IPS DF 4.7 (cell line): ENCODE results near the gene UBA7.
"Not testable (repeated sequence)": the region's sequence is repeated elsewhere in the genome, so short reads cannot be mapped to it uniquely, and the experiment has no call there.

ENCODE experiments used
- DNase-seq: peaks from one replicate; pipeline ENCODE4 v3.0.0-alpha.2; 2013; ENCODE audit warnings: low spot score; ENCODE audit errors: extremely low read depth

Gene UBA7, protein sequence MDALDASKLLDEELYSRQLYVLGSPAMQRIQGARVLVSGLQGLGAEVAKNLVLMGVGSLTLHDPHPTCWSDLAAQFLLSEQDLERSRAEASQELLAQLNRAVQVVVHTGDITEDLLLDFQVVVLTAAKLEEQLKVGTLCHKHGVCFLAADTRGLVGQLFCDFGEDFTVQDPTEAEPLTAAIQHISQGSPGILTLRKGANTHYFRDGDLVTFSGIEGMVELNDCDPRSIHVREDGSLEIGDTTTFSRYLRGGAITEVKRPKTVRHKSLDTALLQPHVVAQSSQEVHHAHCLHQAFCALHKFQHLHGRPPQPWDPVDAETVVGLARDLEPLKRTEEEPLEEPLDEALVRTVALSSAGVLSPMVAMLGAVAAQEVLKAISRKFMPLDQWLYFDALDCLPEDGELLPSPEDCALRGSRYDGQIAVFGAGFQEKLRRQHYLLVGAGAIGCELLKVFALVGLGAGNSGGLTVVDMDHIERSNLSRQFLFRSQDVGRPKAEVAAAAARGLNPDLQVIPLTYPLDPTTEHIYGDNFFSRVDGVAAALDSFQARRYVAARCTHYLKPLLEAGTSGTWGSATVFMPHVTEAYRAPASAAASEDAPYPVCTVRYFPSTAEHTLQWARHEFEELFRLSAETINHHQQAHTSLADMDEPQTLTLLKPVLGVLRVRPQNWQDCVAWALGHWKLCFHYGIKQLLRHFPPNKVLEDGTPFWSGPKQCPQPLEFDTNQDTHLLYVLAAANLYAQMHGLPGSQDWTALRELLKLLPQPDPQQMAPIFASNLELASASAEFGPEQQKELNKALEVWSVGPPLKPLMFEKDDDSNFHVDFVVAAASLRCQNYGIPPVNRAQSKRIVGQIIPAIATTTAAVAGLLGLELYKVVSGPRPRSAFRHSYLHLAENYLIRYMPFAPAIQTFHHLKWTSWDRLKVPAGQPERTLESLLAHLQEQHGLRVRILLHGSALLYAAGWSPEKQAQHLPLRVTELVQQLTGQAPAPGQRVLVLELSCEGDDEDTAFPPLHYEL

DNA sequence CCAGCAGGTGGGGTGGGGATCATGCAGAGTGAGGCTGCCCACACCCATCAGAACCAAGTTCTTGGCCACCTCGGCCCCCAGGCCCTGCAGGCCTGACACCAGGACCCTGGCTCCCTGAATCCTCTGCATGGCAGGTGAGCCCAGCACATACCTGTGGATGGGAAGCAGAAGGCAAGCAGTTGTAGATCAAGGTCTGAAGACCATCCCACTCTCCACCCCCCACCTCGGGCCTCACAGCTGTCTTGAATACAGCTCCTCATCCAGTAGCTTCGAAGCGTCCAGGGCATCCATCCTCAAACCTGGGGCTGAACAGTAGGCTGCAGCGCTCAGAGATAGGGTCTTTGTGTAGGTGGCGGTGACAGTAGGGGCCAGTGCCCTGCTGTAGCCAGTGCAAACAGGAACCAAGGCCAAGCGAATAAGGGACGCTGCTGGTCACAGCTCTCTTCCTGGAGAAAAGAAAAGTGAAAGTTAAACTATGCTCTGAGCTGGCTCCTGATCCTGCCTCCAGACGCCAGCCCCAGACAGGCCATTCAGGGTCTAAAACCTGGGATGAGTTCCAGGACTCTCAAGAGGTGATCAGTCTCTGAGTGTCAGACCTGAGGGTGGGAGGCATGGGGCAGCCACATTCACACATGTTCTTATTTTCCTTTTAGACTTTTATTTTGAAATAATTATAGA lies at the start of gene UBA7:
TSS of gene UBA7 (minus strand) at position 457 of the 678 bp plus-strand sequence. CDS start at position 291, 166 bp downstream.
- no peak for DNase-seq

DNA sequence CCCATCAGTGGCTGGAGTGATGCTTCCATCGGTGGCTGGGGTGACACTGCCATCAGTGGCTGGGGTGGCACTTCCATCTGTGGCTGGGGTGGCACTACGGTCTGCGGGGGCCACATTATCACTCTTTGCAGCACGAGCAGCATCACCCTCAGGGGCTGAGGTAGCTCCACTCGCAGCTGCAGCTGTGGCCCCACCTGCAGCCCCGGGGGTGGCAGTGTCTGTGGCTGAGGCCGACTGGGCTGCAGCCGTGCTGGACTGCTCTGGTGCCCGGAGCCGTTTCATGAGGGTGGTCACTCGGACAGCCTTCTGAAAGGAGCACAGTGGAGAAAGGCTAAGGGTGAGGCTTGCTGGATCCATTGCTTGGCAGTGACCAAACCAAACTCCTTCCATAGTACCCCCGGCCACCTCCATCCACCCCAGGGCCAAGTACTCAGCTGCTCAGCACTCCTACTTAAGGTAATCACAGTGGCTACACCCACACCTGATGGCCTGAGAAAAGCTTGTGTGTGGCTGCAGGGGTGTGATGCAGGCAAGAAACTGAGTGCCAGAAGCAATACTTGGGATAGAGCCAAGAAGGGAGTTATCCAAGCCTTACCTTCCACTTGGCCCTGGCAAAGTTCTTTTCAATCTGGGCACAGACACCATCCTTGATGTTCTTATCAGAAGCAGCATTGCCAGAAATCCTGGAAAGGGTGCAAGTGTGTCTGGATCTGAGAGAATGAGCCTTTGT lies 46.0 kb upstream of the UBA7 start:
- no peak for DNase-seq

DNA sequence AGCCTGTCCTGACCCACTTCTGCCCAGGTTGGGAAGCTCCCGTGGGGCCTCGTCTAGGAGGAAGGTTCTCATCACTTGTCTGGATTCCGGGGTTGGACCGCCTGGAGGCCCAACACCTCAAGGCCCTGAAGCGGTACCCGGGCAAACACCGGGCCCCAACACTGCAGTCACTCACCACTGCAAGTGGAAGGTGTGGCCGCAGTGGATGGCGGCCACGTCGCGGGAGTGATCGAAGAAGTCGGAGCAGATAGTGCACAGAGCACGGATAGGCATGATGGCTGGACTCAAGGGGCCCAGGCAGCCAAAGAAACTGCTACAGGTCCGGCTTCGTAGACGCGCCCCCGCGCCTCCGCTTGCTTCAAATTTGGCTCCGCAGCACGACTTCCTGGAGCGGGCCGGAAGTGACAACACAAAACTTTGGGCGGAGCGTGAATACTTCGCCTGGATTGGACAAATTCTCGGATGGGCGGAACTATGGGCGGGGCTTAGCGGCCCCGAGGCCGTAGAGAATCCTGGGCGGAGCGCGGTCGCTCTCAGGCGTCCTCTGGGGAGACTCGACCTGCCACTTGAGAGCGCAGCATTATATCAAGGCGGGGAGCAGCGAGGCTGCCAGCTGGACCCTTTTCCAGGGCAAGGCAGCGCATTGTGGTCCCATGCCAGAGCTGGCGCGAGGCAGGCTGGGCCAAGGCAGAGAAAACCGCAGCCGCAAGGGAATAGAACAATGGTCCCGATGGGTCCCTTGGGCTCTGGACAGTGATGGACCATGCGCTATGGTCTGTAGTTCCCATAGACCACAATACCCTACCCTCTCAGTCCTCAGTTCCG lies 42.6 kb upstream of the UBA7 start, which contains the start of gene TRAIP:
TSS of gene TRAIP (minus strand) at position 384 of the 825 bp plus-strand sequence. CDS start at position 273, 111 bp downstream.
- no peak for DNase-seq

DNA sequence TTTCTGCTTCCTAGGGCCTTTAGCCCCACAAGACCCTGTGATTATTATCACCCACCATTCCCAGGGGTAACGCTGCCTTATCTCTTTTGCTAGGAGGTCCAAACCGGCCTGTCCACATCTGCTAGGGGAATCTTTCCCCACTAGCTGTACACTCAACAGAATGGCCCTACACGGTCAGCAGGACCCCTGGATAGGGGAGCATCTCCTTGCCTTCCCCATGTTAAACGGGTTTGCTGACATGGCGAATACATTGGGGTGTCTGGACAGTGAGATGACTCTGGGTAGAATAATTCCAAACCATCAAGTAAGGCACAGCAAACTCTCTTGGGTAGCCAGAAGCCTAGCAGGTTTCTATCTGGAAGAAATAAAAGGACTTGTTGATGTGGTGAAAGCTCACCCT lies 41.9 kb upstream of the UBA7 start:
- no peak for DNase-seq

DNA sequence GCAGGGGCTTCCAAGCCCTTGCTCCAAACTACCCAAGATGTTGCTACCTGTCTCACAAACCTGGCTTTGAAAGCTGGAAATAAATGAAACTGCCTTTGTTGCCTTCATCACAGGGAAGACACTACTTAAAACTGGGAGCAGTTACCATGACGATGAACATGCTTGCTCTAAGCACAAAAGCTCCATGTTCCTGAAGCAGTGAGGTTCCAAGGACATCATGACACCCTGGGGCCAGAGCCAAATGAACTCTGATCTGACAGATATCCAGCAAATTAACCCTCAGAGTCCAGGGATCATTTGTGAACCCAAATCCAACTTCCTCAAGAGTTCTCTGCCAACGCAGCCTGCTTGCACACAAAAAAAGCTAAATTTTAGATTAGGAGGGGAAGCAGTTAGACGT lies 31.9 kb upstream of the UBA7 start:
- no peak for DNase-seq

DNA sequence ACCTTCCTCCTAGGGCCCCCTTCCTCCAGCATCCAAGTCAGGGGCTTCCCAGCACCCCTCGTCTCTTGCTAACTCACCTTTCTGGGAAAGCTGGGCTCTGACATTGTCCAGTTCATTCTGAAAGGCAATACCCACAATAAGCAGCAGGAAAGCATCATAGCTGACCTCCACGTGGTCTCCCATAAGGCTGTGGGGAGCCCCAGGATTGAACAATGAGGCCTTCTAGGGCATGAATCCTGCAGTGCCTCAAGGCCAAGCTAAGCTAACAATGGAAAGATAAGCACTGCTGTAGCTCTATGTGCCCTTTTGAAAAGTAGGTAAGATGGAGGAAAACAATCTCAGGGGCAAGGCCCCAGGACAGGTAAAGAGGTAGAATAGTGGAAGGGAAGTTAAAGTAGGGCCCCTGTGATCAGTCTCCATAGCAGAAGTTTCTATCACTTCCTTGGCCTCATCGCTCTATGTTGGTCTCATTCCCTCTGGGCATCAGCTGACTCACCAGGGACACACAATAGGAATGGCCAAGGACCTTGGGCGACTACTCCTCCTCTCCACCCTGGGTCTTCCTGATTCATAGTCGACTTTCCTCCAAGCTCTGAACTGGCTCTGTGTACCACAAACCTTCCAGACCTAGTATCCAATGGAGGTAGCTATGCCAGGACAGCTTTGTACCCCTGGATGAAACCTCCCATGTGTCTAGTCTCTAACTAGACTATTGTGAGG lies 30.9 kb upstream of the UBA7 start:
- DNase-seq: no peak

DNA sequence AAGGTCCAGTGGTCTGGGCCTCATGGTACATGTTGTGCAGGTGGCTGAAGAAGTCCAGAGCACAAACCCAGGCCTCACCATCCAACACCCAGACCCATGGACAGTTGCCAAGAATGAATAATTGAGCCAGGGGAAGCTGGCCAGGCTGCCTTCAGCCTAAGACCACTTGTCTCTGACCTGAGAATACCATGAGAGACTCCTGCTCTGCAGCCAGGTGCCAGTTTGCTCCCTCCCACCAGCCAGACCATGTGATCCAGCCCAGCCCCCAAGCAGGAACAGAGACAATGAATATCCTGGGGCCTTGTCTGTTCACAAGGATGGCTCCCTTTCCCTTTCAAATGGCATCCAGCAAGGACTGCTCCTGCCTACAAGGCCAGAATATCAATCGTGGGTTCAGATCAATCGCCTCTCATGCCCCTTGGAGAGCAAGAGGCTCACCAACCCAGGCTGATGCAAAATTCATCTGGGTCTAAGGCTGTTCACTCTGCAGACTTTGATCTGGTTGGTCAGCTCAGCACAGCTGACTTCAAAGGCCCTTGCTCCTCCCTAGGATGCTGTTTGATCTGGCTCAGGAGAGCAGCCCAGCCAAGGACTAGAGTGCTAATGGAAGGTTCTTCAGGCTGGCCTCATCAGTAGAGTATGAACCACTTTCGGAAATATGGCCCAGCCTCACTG lies 29.2 kb upstream of the UBA7 start:
- DNase-seq: no peak

DNA sequence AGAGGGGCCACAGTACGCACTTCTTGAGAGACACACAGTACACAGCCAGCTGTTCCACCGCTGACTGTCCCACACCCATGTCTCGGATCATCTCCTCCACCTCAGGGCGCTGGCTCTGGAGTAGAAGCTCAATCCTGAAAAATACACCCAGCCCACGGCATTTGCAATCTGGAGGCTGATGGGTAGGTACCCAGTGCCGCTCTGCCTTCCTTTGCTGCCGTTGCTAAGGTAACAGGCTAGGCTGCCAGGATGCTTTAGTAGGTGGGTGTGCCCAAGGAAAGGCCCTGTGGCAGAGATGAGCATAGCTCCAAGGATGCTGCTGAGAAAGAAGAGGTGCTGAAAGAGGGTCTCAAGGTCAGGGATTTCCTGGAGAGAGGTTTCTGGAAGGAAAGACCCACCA lies 28.1 kb upstream of the UBA7 start:
- no peak for DNase-seq

DNA sequence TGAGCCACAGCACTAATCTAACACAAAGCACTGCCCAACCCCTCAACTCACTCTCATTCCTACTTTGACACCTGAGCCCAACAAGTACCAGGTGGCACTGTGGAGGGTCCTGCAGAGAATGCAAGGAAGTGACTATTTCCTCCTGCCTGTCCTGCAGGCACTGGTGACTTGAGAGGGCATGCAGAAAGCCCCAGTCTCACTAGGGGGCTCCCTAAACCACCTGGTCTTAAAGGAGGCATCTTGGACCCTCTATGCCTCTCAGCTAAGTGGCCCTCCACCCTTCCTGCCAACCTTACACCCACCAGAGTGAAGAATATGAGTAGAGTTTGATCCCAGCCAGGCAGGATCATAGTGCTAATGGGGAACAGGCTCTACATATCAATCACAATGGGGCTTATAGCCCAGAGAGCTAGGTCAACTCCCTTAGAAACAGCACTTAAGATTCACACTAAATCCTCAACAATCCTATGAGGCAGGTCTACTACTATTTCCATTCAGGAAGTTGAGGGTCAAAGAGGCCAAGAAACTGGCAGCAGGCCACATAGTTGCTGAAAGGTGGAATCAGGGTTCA lies 27.5 kb upstream of the UBA7 start:
- peak; percentile 25 for DNase-seq

DNA sequence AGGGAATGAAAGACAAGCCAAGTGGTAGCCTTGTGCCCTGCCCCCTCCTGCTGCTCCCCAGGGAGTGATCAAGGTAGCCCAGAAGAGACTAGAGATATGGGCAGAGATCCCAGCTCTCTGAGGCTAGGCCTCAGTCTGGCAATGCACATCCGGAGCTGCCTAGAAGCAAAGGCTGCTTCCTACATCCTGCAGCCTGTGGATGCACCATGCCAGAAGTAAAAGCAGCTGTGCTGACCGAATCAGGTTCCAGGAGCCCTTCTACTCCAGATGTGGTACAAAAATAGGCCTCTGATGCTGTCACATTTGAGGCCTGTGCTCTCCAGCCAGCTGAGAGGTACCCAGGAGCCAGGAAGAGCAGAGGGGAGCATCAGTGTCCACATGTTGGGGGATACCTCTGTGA lies 26.6 kb upstream of the UBA7 start:
- no peak for DNase-seq

DNA sequence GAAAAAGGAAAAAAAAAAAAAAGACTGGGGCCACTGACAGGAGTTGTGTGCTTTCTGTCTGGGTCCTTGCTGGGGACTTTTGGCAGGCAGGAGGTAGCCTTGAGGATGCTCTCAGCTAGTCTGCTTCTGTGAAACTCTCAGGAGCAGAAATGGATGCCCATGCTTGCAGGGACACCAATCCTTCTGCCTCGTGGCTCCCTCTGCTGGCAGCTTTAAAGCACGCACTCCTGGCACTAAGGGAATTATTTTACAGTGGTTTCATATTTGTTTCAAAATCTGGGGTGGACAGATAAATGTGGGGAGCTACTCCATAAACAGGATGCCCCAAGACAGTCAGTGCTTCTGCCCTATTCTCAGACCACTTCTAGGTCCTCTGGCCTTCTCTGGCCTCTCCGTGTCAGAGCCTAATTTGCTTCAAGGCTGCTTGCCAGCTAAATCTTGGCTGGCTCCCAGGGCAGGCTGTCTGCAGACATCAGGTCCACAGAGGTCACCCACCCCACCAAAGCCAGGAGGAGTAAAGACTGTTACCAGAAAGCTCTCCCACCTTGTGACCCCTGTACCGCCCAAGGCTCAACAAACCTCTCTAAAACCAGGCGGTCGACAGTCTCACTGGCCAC lies 25.5 kb upstream of the UBA7 start:
- no peak for DNase-seq

DNA sequence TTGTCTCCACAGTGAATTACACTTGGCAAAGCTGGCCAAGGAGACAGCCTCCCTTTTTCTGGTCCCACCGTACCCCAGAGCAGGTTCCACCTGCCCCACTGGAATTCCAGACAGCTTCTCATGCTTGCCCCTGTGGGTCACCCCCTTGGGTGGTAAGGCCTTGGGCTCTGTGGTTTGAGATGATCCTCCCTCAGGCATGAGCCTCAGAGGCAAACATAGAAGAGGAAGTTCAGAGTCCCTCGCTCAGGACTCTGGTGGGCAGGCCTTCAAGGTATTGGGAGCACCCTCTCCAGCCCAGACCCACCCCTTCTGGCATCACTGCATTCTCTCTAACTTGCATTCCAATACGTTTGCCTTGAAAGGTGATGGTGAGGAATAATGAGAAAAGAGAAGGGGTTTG lies 17.6 kb upstream of the UBA7 start:
- DNase-seq: no peak

DNA sequence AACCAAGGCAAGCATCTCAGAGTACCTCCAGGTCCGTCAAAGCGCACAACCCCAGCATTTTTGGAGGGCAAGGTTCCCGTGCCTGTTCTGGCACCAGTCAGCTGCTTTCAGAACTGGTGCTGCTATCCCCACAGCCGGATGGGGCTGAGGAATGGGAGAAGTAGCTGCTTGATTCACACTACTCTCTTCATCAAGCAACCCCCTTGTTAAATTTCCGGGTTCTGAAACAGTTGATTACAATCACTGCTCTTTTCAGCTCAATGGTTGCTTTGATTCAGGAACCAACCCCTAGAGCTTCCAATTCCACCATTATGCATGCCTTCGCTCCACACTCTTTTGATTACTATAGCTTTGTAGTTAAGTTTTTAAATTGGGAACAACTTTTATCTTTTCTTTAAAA lies 12.3 kb upstream of the UBA7 start:
- DNase-seq: no peak

DNA sequence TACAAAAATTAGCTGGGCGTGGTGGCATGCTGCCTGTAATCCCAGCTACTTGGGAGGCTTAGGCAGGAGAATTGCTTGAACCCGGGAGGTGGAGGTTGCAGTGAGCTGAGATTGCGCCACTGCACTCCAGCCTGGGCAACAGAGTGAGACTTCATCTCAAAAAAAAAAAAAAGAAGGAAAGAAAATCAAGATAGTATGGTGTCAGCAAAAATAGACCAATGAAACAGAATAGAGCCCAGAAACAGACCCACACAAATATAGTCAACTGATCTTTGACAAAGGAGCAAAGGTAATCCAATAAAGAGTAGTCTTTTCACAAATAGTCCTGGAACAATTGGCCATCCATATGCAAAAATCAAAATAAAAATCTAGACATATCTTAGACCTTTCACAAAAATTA lies 9.4 kb upstream of the UBA7 start:
- not testable (repeated sequence) for DNase-seq

DNA sequence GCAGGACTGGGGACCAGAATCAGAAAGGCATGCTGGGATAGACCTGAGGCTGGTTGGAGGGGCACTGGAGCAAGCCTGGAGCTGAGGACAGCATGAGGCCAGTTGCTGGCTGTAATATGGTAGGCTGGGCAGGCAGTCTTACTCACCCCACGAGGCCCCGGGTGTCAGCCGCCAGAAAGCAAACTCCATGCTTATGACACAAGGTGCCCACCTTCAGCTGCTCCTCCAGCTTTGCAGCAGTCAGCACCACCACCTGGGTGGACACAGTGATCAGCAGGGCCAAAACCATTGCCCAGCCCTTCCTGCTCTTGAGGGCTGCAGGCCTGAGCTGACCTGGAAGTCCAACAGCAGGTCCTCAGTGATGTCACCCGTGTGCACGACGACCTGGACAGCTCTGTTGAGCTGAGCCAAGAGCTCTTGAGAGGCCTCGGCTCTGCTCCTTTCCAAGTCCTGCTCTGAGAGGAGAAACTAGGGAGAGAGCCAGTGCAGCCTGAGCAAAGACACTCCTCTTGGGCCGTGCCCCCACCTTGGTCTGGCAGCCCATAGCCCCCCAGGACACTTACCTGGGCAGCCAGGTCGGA lies 747 bp downstream of the UBA7 start:
- no peak for DNase-seq

DNA sequence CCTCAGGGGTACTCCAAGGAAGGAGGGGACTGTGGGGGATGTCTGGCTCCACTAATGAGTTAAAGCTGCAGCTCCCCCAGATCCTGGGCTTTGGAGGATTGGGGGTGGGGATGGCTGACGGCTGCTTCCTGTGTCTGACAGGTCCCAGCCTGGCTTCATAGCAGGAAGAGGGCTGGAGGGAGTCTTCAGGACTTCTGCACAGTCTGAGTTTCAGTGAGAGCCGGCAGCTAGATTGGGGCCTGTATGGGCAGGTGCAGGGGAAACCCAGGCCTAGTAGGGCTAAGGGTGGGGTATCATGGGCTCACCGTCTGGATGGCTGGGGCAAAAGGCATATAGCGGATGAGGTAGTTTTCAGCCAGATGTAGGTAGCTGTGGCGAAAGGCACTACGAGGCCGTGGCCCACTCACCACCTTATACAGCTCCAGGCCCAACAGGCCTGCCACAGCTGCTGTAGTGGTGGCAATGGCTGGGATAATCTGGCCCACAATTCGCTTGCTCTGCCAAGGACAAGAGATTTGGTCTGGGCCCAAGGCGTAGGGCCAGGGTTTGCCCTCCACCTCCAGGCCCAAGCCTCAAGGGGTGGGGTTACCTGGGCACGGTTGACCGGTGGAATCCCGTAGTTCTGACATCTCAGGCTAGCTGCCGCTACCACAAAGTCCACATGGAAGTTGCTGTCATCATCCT lies 6.2 kb downstream of the UBA7 start:
- DNase-seq: no peak

DNA sequence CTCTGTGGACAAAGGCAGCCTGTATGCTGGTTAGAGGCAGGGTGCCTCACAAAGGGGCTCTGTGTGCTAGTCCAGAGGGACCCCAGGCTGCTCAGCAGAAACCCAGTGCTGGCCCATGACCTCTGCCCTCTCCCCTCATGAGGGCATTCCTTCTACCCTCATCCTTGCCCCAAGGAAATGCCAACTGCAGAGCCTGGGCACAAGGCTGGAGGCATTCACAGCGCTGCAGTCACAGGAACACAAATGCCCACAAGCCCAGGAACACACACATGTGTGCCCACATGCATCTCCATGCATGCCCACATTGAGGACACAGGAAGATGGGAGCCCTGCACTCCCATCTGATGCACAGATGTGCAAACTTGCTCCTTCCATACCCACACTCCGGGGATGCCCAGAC lies 6.9 kb downstream of the UBA7 start:
- DNase-seq: no peak
